Spleen (tissue), 11 donors: ENCODE data around the gene RIPOR3. TPM values are rescaled to one million over a fixed set of nuclear protein-coding genes. Genes with fewer than 3 reads are reported as not detected.

Experiments used
- DNase-seq: peaks from one replicate; pipeline ENCODE4 v3.0.0-alpha.2; 2020
- H3K27ac ChIP-seq, 8 donors: fragments of 200-600 bp; sonication (generic) in 7 of 8; 1 replicate in 4 of 8; 2 replicates in 4 of 8; pipeline versions ENCODE4 v1.5.0 to v1.8.0; 2016 to 2021; ENCODE audit warnings: inconsistent platforms in 4 of 8, mild to moderate bottlenecking in 4 of 8, moderate library complexity in 1 of 8
- H3K27me3 ChIP-seq, 7 donors: fragments of 200-600 bp; sonication (generic) in 6 of 7; replicated peaks in 1 of 7; 1 replicate in 4 of 7; 2 replicates in 3 of 7; pipeline versions ENCODE4 v1.5.0 to v1.8.0; 2016 to 2021; ENCODE audit warnings: inconsistent platforms in 3 of 7, mild to moderate bottlenecking in 1 of 7
- H3K36me3 ChIP-seq, 6 donors: fragments of 200-600 bp; sonication (generic) in 5 of 6; 1 replicate in 4 of 6; 2 replicates in 2 of 6; pipeline versions ENCODE4 v1.5.0 to v1.8.0; 2016 to 2021; ENCODE audit warnings: inconsistent platforms in 2 of 6
- H3K4me1 ChIP-seq, 6 donors: fragments of 200-600 bp; sonication (generic) in 5 of 6; 1 replicate in 3 of 6; 2 replicates in 3 of 6; pipeline versions ENCODE4 v1.5.0 to v1.8.0; 2016 to 2021; ENCODE audit warnings: inconsistent platforms in 3 of 6
- H3K4me3 ChIP-seq, 8 donors: fragments of 200-600 bp; sonication (generic) in 7 of 8; 1 replicate in 4 of 8; 2 replicates in 4 of 8; pipeline versions ENCODE4 v1.5.0 to v1.8.0; 2016 to 2021; ENCODE audit warnings: inconsistent platforms in 4 of 8, mild to moderate bottlenecking in 4 of 8, moderate library complexity in 2 of 8
- H3K9me3 ChIP-seq, 8 donors: fragments of 200-600 bp; sonication (generic) in 7 of 8; 1 replicate in 4 of 8; 2 replicates in 4 of 8; pipeline versions ENCODE4 v1.5.0 to v1.8.0; 2016 to 2021; ENCODE audit warnings: inconsistent platforms in 4 of 8
- POLR2A ChIP-seq, 3 donors: fragments of 450-650 bp; IDR thresholded peaks; one replicate each; pipeline ENCODE4 v1.5.1; 2017; ENCODE audit warnings: antibody characterized with exemption in 3 of 3, mild to moderate bottlenecking in 1 of 3
- POLR2AphosphoS5 ChIP-seq, 3 donors: sonication (generic); formaldehyde crosslinking; IDR thresholded peaks; one replicate each; pipeline ENCODE4 v1.5.1; 2017; ENCODE audit warnings: antibody characterized with exemption in 3 of 3
- WGBS, 5 donors: extraction: QIAGEN DNeasy Blood & Tissue Kit in 3 of 5; methylation state at CpG; one replicate each; pipeline versions ENCODE4 v1.1.5 to v1.1.7; 2013 to 2018; 5-methylcytosine and 5-hydroxymethylcytosine counted together
- intact Hi-C: fragments of 100-400 bp; cut with DNase I; formaldehyde crosslinking; loops from one replicate; pipeline ENCODE4 v1.15.0; 2023; ENCODE audit warnings: low total_unique reads
- polyA plus RNA-seq, 3 donors: library from polyadenylated mRNA; stranded (reverse); fragments of 200-250 nt; gene quantifications; one replicate each; pipeline ENCODE4 v1.2.1, GENCODE V29; 2013
- total RNA-seq, 7 donors: library from RNA; depleted of rRNA in 3 of 7; stranded (reverse); fragments of >200 nt in 3 of 7; fragmentation: NEBNext Ultra II Directional in 4 of 7; extraction: Animal tissue kit (Norgen Biotek cat#: 25700) in 4 of 7; gene quantifications; one replicate each; pipeline versions ENCODE4 v1.1.0 to v1.2.1, GENCODE V29; 2016 to 2021
- TF ChIP-seq, protein P1 (sequence below), 11 experiments: fragments of 200-600 bp in 7 of 11; fragments of 450-650 bp in 4 of 11; sonication (generic) in 4 of 11; IDR thresholded peaks in 8 of 11; conservative IDR thresholded peaks in 3 of 11; 1 replicate in 7 of 11; 2 replicates in 4 of 11; pipeline versions ENCODE4 v1.4.0 to v1.8.0; 2016 to 2021; ENCODE audit warnings: antibody characterized with exemption in 11 of 11, inconsistent platforms in 4 of 11, mild to moderate bottlenecking in 1 of 11
- donor health status: healthy with polysubstance abuse.
- donor health status: DM: no; HTN: no; CAD: no; lungs with moderate emphysema.
- donor health status: DM: no; HTN: no; CAD: no.
- donor health status: Bipolar disorder and iron deficiency.
- donor health status: healthy.
- donor health status: DM: no; HTN: no; CAD: no.
- donor health status: DM: yes; HTN: yes; CAD: no.

RIPOR3 gene
- total and polyA plus RNA-seq, 10 donors: 6.0 to 22.8 (median 13.1) TPM

DNA sequence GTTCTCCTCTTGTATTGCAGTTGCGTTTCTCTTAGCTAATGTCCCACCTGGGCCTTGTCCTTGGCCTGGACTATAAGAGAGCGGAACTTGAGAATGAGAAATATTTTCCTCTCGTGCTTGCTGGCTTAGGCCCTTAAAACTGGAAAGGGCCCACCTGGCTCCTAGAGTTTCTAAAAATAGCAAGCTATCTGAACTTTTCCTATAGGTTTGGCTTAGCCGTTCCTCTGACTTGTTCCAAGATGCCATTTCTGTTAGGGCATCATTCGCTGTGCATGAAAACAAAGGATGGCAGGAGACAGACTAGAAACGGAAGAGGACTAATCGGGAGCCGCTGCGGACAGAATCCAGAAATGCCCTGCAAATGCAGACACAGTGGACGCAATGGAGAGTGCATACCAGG, 4.5 kb downstream of the RIPOR3 start:
- intact Hi-C loops: no loop called here
- Histone ChIP-seq H3K9me3 (no peaks in the 10 kb centered on the region), H3K4me3 (no peak overlapping the region), H3K27ac (no peak overlapping the region), H3K27me3 (peaks cover 0 to 33% (median 10%) of the 10 kb centered on the region in 7 donors), H3K4me1 (peaks cover 11 to 32% (median 24%) of the 10 kb centered on the region in 6 donors), H3K36me3 (no peaks in the 10 kb centered on the region)
- DNase-seq: no peak
- 91 to 95% (median 93%) methylated on average over 10 of the region's 10 CpGs for WGBS, 5 donors
- no peak for TF ChIP-seq POLR2A (IDR thresholded peaks at IDR 0.05)
- TF ChIP-seq, protein P1, sequence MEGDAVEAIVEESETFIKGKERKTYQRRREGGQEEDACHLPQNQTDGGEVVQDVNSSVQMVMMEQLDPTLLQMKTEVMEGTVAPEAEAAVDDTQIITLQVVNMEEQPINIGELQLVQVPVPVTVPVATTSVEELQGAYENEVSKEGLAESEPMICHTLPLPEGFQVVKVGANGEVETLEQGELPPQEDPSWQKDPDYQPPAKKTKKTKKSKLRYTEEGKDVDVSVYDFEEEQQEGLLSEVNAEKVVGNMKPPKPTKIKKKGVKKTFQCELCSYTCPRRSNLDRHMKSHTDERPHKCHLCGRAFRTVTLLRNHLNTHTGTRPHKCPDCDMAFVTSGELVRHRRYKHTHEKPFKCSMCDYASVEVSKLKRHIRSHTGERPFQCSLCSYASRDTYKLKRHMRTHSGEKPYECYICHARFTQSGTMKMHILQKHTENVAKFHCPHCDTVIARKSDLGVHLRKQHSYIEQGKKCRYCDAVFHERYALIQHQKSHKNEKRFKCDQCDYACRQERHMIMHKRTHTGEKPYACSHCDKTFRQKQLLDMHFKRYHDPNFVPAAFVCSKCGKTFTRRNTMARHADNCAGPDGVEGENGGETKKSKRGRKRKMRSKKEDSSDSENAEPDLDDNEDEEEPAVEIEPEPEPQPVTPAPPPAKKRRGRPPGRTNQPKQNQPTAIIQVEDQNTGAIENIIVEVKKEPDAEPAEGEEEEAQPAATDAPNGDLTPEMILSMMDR (IDR thresholded peaks at IDR 0.05 in 8 of 11, conservative IDR thresholded peaks at IDR 0.05 in 3 of 11): no peak
- TF ChIP-seq POLR2AphosphoS5 (IDR thresholded peaks at IDR 0.05): no peak

GRCh38 chr20:50683570-50683969, 7.8 kb downstream of the RIPOR3 start:
- TF ChIP-seq, protein P1 (IDR thresholded peaks at IDR 0.05 in 8 of 11, conservative IDR thresholded peaks at IDR 0.05 in 3 of 11): no peak
- TF ChIP-seq POLR2A (IDR thresholded peaks at IDR 0.05) (no peak), POLR2AphosphoS5 (IDR thresholded peaks at IDR 0.05) (no peak)
- Histone ChIP-seq H3K27me3 (peaks cover 0 to 2% (median 0%) of the 10 kb centered on the region in 7 donors), H3K9me3 (no peaks in the 10 kb centered on the region), H3K4me3 (no peak overlapping the region), H3K27ac (no peak overlapping the region), H3K36me3 (no peaks in the 10 kb centered on the region), H3K4me1 (peaks cover 0 to 10% (median 0%) of the 10 kb centered on the region in 6 donors)
- no peak for DNase-seq
- 87 to 96% (median 94%) methylated on average over 6 of the region's 6 CpGs for WGBS, 5 donors
- intact Hi-C loops: no loop called here

- H3K27ac ChIP-seq: no peak overlapping the region
- H3K4me1 ChIP-seq: peaks cover 0 to 13% (median under 1%) of the 10 kb centered on the region in 6 donors
- H3K27me3 ChIP-seq: no peaks in the 10 kb centered on the region
- H3K9me3 ChIP-seq: no peaks in the 10 kb centered on the region
- H3K4me3 ChIP-seq: no peak overlapping the region
- DNase-seq: no peak
- 91 to 95% (median 94%) methylated on average over 8 of the region's 8 CpGs for WGBS, 5 donors
- intact Hi-C loops: no loop called here
- no peaks in the 10 kb centered on the region for H3K36me3 ChIP-seq
- TF ChIP-seq, protein P1 (IDR thresholded peaks at IDR 0.05 in 8 of 11, conservative IDR thresholded peaks at IDR 0.05 in 3 of 11): no peak
- TF ChIP-seq POLR2AphosphoS5 (IDR thresholded peaks at IDR 0.05) (no peak), POLR2A (IDR thresholded peaks at IDR 0.05) (no peak)
Measured at GRCh38 chr20:50682947-50683530, 8.3 kb downstream of the RIPOR3 start.

DNA sequence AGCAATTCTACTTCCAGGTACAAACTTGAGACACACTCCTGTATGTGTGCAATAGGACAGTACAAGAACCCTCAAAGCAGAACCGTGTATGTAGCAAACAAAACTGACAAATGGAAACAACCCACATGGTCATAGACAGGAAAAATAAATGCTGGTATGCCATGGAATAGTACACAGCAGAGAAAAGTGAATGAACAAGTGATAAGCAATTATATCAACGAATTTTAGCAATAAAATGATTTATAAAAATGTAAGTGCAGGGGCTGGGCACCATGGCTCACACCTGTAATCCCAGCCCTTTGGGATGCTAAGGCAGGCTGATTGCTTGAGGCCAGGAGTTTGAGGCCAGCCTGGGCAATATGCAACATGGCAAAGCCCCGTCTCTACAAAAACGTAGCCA, 9.3 kb downstream of the RIPOR3 start:
- DNase-seq: no peak
- H3K27ac ChIP-seq: no peak overlapping the region
- H3K9me3 ChIP-seq: no peaks in the 10 kb centered on the region
- H3K4me1 ChIP-seq: peaks cover 0 to 16% (median 2%) of the 10 kb centered on the region in 6 donors
- H3K36me3 ChIP-seq: no peaks in the 10 kb centered on the region
- WGBS, 5 donors: 81 to 93% (median 85%) methylated on average over 4 of the region's 4 CpGs
- no peaks in the 10 kb centered on the region for H3K27me3 ChIP-seq
- intact Hi-C loops: no loop called here
- no peak for TF ChIP-seq POLR2A (IDR thresholded peaks at IDR 0.05)
- no peak overlapping the region for H3K4me3 ChIP-seq
